Stimulated activated CD8-positive, alpha-beta memory T cell treated with anti-CD3 and anti-CD28 coated beads, Interleukin-7, amount 100 ng/mL, for 48 hours (primary cell): Measurements from ENCODE around the gene RAB33A.
A peak's percentile ranks its signal among the peaks of the same experiment; 100 is the strongest.

Experiments
- DNase-seq, 2 donors: peaks; one replicate each; pipeline ENCODE4 v3.0.0-alpha.2; 2020; ENCODE audit warnings: low read depth in 1 of 2; ENCODE audit errors: extremely low read depth in 1 of 2

The RAB33A gene

GRCh38 chrX:130172127-130172845, 524 bp downstream of the RAB33A start:
- no peak for DNase-seq

GRCh38 chrX:130173190-130173895, 1.6 kb downstream of the RAB33A start:
- DNase-seq = peak in 1 of 2 donors; percentile 64

DNA sequence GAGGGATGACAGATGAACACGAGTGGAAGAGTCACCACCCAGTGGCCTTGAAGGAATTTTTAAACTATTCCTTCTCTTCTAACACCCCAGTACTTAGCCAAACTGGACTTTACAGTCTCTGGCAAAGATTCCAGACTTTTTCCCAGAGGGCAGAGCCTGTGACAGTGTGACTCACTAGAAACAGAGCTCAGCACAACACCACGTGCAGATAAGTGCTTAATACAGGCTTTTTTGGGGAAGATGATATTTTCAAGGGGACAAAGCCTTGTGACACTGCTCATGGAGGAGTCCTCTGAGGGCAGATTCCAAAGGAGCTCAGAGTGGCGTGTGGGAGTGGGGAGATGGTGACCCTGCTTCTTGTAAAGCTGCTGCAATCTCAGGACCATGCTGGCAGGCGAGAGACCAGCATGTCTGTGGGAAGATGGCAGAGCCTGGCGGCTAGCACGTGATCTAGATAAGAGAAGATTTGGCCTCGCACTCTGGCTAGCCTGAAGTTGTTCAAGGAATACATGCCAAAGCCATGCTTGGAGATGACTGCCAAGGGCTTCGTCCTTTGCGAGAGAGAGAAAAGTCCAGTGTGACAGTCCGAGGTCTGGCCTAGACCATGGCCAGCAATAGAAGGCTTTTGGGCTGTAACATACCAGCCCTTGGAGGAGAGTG, 2.4 kb downstream of the RAB33A start:
- DNase-seq = no peak

- no peak for DNase-seq
Observed at GRCh38 chrX:130174937-130175336, 3.2 kb downstream of the RAB33A start.

DNA sequence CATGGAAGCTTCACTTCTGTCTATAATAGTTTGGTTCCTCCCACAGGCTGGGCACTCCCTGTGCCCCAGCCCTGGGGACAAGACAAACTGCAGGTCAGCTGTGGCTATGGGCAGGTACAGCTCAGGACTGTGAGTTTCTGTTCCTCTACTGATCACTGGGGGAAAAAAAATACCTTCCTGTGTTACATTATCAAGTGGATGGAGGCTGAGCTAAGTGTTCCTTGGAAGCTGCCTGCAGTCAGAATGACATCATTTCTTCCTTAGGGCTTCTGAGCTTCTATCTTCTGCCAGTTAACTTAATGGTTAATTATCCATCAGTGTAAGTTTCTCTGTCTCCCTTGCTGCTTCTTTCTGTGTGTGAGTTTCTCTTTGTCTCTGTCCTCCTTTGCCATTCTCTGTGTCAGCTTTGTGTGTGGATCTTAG, 4.6 kb downstream of the RAB33A start:
- no peak for DNase-seq

GRCh38 chrX:130176942-130177341, 5.2 kb downstream of the RAB33A start:
- no peak for DNase-seq

DNA sequence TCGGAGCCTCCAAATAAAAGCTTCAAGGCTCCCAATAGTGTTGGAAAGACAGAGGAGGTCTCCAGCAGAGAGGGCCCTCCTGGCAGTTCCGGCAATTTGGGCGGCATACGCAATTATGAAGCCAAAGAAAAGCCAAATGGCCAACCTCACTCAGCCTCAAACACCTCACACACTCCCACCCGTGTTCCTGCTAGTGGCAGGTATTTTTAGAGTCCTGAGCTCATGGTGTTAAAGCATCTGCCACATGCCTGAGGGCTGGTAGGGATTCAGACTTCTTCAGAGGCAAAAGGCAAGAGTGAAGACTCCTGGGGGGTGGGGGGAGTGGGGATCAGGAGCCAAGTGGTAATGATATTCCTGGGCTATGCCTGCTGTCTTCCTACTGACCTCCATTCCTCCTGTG, 7.4 kb downstream of the RAB33A start:
- no peak for DNase-seq

- DNase-seq = no peak
Observed at GRCh38 chrX:130179579-130180215, 7.9 kb downstream of the RAB33A start.

DNA sequence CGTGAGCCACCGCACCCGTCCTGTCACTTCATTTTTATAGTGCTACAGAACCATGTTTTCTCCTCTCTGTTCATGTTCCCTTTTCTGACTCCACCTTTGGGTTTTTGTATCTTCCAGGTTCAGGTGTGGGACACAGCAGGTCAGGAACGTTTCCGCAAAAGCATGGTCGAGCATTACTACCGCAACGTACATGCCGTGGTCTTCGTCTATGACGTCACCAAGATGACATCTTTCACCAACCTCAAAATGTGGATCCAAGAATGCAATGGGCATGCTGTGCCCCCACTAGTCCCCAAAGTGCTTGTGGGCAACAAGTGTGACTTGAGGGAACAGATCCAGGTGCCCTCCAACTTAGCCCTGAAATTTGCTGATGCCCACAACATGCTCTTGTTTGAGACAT, 12.4 kb downstream of the RAB33A start:
- DNase-seq = no peak

DNA sequence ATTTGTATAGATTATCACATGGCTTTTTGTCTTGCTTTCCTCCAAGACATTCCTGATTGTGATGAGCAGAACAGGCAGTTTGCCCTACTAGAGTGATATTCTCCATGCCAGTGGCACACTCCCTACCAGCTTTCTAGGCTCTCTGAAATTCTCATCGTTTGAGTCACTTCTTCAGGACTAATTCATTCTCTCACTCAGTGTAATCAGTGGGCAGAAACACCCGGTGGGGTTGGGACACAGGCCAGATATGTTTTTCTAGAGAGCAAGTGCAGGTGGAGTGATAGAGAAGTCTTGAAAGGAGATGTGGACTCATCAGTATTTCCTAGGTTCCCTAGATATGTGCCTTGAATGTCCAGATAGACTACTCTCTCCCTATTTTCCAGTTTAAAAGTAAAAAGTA, 13.1 kb downstream of the RAB33A start:
- no peak for DNase-seq

DNA sequence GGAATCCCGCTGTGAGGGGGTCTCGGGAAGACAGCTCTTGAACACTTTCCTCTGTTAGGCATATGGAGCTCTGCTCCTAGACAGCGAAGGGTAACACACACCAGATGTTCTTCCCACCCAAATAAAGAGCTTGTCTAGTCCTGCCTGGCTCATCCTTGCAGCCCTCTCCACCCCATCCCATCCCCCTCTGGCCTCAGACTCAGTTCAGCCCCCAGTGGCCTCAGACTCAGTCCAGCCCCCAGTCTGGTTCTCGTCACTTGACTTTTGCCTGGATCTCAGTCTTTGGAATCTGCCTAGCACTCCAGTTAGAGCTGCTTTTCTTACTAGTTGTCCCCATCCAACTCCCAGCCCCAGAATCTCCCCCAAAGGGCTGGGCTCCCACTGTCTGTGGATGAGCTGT, 14.9 kb downstream of the RAB33A start:
- no peak for DNase-seq

DNA sequence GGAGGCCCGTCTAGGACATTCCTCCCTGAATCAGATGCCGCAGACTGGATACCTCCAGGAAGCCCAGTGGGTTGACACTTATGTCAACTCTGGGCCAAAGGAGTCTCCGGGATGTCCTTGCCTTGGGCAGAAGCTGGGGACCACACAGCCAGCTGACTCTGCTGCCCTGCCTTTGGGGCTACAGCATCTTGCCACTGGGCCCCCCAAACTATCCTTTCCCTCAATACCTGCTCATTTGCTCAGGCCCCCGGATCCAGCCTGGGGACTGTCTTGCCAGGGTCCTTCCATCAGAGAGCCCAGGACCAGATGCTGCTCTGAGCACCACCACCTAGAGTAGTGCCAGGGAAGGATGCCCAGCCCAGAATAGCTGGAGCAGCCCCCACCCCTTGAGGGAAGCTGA, 19.0 kb downstream of the RAB33A start:
- DNase-seq = no peak

- no peak for DNase-seq
Observed at GRCh38 chrX:130196466-130196865, 24.7 kb downstream of the RAB33A start.

DNA sequence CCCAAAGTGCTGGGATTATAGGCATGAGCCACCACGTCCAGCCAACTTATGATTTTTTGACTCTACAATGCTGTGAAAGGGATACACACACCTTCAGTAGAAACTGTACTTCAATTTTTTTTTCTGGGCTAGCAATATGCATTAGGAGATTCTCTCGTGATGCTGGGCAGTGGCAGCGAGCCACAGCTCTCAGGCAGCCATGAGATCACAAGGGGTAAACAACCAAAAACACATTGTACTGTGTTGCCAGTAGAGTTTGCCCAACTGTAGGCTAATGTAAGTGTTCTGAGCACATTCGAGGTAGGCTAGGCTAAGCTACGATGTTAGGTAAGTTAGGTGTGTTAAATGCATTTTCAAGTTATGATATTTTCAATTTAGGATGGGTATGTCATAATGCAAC, 25.7 kb downstream of the RAB33A start:
- no peak for DNase-seq

- no peak for DNase-seq
Observed at GRCh38 chrX:130204647-130205046, 32.9 kb downstream of the RAB33A start.

GRCh38 chrX:130211415-130212186, 39.8 kb downstream of the RAB33A start:
- peak in 1 of 2 donors; percentile 3 for DNase-seq

- DNase-seq = no peak
Observed at GRCh38 chrX:130212371-130212770, 40.6 kb downstream of the RAB33A start.

- DNase-seq = no peak
Observed at GRCh38 chrX:130213376-130213775, 41.6 kb downstream of the RAB33A start.

DNA sequence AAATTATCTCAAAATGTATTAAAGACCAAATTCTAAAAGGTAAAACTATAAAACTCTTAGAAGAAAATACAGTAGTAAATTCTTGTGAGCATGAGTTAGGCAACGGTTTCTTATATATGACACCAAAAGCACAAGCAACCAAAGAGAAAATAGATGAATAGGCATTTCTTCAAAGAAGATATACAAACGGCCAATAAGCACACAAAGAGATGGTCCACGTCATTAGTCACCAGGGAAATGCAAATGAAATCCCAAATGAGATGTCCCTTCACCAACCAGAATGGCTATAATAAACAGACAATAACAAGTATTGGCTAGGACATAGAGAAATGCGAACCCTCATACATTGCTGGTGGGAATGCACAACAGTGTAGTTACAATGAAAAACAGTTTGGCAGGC, 44.6 kb downstream of the RAB33A start:
- no peak for DNase-seq

DNA sequence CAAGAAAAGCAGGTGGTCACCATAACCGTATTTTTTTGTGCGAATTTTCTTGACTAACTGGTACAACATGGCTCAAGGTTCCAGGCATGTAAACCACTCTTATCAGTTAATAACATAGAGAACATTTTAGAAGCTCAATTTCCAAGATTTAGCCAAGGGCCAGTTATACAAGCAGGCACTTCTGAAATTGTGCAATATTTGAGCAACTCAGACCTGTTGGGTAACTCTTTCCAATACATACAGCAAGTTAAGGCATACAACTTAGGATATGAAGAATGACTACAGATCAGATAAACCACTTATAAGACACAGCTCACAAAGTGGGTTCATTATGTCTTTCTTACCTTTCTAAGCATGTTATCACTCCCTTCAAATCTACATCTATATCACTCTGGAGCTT, 53.0 kb downstream of the RAB33A start:
- no peak for DNase-seq

DNA sequence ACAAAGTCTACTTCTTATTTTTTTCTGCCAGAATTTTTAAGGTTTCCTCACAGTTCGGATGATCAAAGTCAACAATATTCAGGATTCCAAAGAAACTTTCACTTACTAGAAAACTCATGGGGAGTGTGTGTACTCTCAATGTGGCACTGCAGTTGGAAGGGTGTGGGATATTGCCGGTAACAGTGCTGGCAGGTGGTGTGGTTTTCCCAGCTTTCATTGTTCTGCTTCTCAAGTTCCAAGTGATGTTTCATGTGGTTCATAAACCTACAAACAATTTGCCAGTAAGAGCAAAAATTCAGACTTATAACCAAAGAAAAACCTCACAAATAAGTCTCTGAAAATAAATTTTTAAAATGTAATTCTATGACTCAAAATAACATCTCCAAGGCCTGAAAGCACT, 57.1 kb downstream of the RAB33A start:
- no peak for DNase-seq
